Measurements from ENCODE around the gene UPP1.
A peak's percentile ranks its signal among the peaks of the same experiment; 100 is the strongest.
"Not testable (repeated sequence)": the region's sequence is repeated elsewhere in the genome, so short reads cannot be mapped to it uniquely, and the experiment has no call there.

The UPP1 gene

GRCh38 chr7:48108959-48109847 lies 20.1 kb downstream of the UPP1 start:
- intact Hi-C loops (cut with DNase I) = no loop called here
- DNase-seq = no peak

GRCh38 chr7:48109848-48110663 lies 21.0 kb downstream of the UPP1 start:
- intact Hi-C loops (cut with DNase I) = loop anchor here (1.0 kb wide), 1 partner anchor 165 kb away; no protein-coding TSS in a partner anchor
- peak; percentile 53 to 95 (median 84) for DNase-seq

GRCh38 chr7:48110868-48111267 lies 21.8 kb downstream of the UPP1 start:
- intact Hi-C loops (cut with DNase I) = loop anchor here (1.0 kb wide), 1 partner anchor 166 kb away; no protein-coding TSS in a partner anchor
- DNase-seq = no peak

- intact Hi-C loops (cut with DNase I) = no loop called here
- no peak for DNase-seq
Observed at GRCh38 chr7:48111596-48111995, 22.5 kb downstream of the UPP1 start.

GRCh38 chr7:48112401-48113165 lies 23.5 kb downstream of the UPP1 start:
- intact Hi-C loops (cut with DNase I) = no loop called here
- no peak for DNase-seq

GRCh38 chr7:48113275-48113674 lies 24.2 kb downstream of the UPP1 start:
- no peak for DNase-seq
- intact Hi-C loops (cut with DNase I) = no loop called here

GRCh38 chr7:48114115-48114514 lies 25.1 kb downstream of the UPP1 start:
- intact Hi-C loops (cut with DNase I) = no loop called here

GRCh38 chr7:48114589-48114988 lies 25.5 kb downstream of the UPP1 start:
- intact Hi-C loops (cut with DNase I) = no loop called here
- no peak for DNase-seq

More at GRCh38 chr7:48114115-48114514, 25.1 kb downstream of the UPP1 start:
- DNase-seq = no peak

GRCh38 chr7:48116043-48116442 lies 27.0 kb downstream of the UPP1 start:
- intact Hi-C loops (cut with DNase I) = no loop called here
- no peak for DNase-seq

- intact Hi-C loops (cut with DNase I) = no loop called here
- DNase-seq = no peak
Observed at GRCh38 chr7:48118041-48118440, 29.0 kb downstream of the UPP1 start.

- intact Hi-C loops (cut with DNase I); DNase-seq: not testable (repeated sequence)
Observed at GRCh38 chr7:48120536-48120935, 31.5 kb downstream of the UPP1 start.

- intact Hi-C loops (cut with DNase I) = no loop called here
- no peak for DNase-seq
Observed at GRCh38 chr7:48126037-48126436, 37.0 kb downstream of the UPP1 start.

GRCh38 chr7:48130658-48131108 lies 41.6 kb downstream of the UPP1 start:
- no peak for DNase-seq
- intact Hi-C loops (cut with DNase I) = no loop called here

GRCh38 chr7:48132792-48133191 lies 43.7 kb downstream of the UPP1 start:
- DNase-seq = no peak
- intact Hi-C loops (cut with DNase I) = no loop called here

- DNase-seq = no peak
- intact Hi-C loops (cut with DNase I) = no loop called here
Observed at GRCh38 chr7:48139459-48139858, 50.4 kb downstream of the UPP1 start.

GRCh38 chr7:48140001-48140681 lies 51.1 kb downstream of the UPP1 start:
- intact Hi-C loops (cut with DNase I) = no loop called here
- DNase-seq = no peak

GRCh38 chr7:48141521-48141920 lies 52.5 kb downstream of the UPP1 start:
- intact Hi-C loops (cut with DNase I) = no loop called here
- DNase-seq = no peak

GRCh38 chr7:48144291-48144768 lies 55.3 kb downstream of the UPP1 start:
- intact Hi-C loops (cut with DNase I) = no loop called here

GRCh38 chr7:48147078-48147591 lies 58.1 kb downstream of the UPP1 start:
- intact Hi-C loops (cut with DNase I) = no loop called here
- DNase-seq = no peak

More at GRCh38 chr7:48144291-48144768, 55.3 kb downstream of the UPP1 start:
- DNase-seq = no peak

- DNase-seq; intact Hi-C loops (cut with DNase I): not testable (repeated sequence)
Observed at GRCh38 chr7:48147690-48148089, 58.6 kb downstream of the UPP1 start.
